ENCODE data around the gene KLHL7. TPM values are rescaled to one million over a fixed set of nuclear protein-coding genes. Genes with fewer than 3 reads are reported as not detected.

Gene KLHL7, protein sequence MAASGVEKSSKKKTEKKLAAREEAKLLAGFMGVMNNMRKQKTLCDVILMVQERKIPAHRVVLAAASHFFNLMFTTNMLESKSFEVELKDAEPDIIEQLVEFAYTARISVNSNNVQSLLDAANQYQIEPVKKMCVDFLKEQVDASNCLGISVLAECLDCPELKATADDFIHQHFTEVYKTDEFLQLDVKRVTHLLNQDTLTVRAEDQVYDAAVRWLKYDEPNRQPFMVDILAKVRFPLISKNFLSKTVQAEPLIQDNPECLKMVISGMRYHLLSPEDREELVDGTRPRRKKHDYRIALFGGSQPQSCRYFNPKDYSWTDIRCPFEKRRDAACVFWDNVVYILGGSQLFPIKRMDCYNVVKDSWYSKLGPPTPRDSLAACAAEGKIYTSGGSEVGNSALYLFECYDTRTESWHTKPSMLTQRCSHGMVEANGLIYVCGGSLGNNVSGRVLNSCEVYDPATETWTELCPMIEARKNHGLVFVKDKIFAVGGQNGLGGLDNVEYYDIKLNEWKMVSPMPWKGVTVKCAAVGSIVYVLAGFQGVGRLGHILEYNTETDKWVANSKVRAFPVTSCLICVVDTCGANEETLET
- total RNA-seq, result 10 to 100 TPM; 16.6 to 19.1 TPM

DNA sequence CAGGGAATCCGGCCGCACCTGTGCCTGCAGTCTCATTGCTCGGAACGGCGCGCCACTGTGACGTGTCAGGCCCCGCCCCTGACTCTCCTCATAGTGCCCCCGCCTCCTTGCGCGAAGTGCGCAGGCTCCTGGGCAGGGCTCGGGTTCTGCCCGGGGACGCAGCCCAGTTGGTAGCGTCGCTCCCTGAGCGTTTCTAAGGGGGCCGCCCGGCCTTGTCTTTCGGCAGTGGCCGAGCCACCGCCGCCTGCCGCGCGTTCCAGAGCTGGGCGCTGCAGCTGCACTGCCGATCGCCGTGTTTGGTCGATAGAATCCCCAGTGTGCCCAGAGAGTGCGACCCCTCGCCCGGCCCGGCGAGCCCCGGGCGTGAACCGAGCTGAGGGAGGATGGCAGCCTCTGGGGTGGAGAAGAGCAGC lies at the start of gene KLHL7:
TSS of gene KLHL7 (plus strand) at position 142 of the 413 bp plus-strand sequence. CDS start at position 384, 242 bp downstream.
- Mint-ChIP-seq H3K27ac (peak within 1 kb of the TSS; percentile 89), H3K36me3 (peaks cover 13% of the 10 kb centered on the region), H3K9me3 (no peaks in the 10 kb centered on the region)

DNA sequence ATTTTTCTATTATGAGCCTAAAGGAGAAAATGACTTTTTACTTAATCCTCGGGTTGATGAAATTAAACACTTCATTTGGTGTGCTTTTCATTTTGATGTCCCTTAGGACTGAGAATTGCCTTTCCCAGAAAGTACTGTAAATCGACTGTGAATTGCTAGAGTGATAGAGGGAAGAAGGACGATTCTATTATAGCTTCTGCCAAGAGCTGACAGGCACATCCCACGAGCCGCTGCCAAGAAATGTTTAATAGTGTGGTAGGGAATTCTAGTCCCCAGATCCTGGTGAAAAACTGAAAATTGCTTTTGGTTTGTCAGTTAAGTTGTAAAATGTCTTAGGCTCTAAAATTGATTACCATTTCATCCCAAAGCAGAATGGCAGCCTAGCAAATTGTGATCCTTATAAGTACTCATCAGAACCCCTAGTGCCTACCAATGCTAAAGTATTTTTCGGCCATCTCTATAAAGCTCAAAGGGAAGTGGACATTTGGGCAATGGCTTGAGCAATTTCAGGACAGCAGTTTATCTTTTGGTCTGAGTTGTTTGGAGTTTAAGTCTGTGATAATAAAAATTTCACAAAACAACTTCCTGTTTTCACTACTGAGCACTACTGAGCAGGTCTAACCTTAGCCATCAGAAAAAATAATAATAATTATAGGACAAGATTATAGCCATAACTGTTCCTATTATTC lies 47.0 kb upstream of the KLHL7 start:
- Mint-ChIP-seq H3K4me3 (no peak overlapping the region), H3K27me3 (no peaks in the 10 kb centered on the region), H3K4me1 (peaks cover 2% of the 10 kb centered on the region), H3K9me3 (no peaks in the 10 kb centered on the region), H3K36me3 (no peaks in the 10 kb centered on the region), H3K27ac (no peak overlapping the region)
- no peak for DNase-seq

More for the DNA sequence above, at the start of gene KLHL7:
- H3K27me3 Mint-ChIP-seq, result no peaks in the 10 kb centered on the region
- peak within 1 kb of the TSS; percentile 94 for H3K4me3 Mint-ChIP-seq
- peaks cover 28% of the 10 kb centered on the region for H3K4me1 Mint-ChIP-seq
- DNase-seq, result peak; percentile 97

DNA sequence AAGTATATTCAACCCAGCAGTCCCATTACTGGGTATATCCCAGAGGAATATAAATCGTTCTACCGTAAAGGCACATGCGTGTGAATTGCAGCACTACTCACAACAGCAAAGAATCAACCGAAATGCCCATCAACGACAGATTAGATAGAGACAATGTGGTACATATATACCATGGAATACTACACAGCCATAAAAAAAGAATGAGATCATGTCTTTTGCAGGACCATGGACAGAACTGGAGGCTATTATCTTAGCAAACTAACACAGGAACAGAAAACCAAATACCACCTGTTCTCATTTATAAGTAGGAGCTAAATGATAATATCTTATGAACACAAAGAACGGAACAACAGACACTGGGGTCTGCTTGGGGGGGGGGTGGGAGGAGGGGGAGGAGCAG lies 44.3 kb upstream of the KLHL7 start:
- Mint-ChIP-seq H3K9me3 (no peaks in the 10 kb centered on the region), H3K27me3 (peaks cover 3% of the 10 kb centered on the region), H3K36me3 (no peaks in the 10 kb centered on the region), H3K4me1 (no peaks in the 10 kb centered on the region), H3K27ac (no peak overlapping the region), H3K4me3 (no peak overlapping the region)
- DNase-seq, result no peak

DNA sequence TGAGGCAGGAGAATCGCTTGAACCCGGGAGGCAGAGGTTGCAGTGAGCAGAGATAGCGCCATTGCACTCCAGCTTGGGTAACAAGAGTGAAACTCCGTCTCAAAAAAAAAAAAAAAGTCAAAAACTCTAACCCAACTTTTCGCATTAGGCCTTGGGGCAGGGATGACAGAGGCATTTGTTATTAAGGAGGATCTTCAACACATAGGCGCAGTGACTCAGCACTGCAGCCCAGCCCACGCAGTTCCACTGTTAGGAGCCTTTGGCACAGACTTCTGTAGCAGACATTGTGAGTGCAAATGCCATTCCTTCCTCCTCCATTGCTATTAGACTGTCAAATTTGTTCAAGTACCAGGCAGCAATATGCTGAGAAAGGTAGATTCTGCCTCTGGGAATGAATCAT lies 43.1 kb upstream of the KLHL7 start:
- Mint-ChIP-seq H3K4me3 (no peak overlapping the region), H3K27ac (no peak overlapping the region), H3K27me3 (peaks cover 3% of the 10 kb centered on the region), H3K4me1 (no peaks in the 10 kb centered on the region), H3K9me3 (no peaks in the 10 kb centered on the region), H3K36me3 (no peaks in the 10 kb centered on the region)
- no peak for DNase-seq

DNA sequence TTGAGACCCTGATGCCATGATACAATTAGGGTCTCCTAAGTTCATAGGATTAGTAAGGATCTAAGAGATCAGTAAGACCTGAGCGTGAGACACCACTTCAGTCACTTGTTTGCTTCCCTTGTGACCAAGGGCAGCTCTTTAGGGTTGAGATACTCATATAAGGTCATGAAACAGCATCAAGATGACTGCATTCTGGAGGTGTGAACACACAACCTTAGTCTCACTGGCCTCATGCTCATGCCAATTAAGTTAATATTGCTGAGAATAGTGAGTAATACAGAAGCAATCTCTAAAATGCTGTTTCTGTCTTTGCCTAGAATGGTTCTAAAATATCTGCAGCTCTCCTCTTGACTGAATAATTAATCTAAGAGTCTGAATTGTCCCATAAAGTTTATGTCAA lies 39.6 kb upstream of the KLHL7 start:
- Mint-ChIP-seq H3K36me3 (no peaks in the 10 kb centered on the region), H3K4me1 (no peaks in the 10 kb centered on the region), H3K27ac (no peak overlapping the region), H3K27me3 (peaks cover 3% of the 10 kb centered on the region), H3K4me3 (no peak overlapping the region), H3K9me3 (no peaks in the 10 kb centered on the region)
- DNase-seq, result no peak

DNA sequence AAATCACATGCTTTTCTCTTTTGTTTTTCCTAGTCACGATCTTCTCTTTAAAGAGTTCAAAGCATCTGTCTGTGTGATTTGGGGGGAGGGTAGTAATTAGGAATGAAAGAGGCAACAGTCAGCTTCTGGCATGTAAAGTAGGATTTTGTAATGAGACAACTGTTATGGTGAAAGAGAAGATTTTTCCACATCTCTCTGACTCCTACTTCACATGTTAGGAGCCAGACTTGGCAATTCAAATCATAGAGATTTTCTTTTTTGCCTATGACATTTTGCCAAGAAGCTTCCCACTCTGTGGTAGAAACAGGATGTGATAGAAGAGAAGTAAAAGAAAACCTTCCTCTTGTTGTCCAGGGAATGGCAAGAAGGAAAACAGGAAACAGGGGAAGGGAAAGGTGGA lies 38.3 kb upstream of the KLHL7 start:
- H3K4me3 Mint-ChIP-seq, result no peak overlapping the region
- no peak for DNase-seq
- H3K27me3 Mint-ChIP-seq, result peaks cover 3% of the 10 kb centered on the region
- H3K9me3 Mint-ChIP-seq, result no peaks in the 10 kb centered on the region
- H3K4me1 Mint-ChIP-seq, result no peaks in the 10 kb centered on the region
- H3K27ac Mint-ChIP-seq, result no peak overlapping the region
- no peaks in the 10 kb centered on the region for H3K36me3 Mint-ChIP-seq

DNA sequence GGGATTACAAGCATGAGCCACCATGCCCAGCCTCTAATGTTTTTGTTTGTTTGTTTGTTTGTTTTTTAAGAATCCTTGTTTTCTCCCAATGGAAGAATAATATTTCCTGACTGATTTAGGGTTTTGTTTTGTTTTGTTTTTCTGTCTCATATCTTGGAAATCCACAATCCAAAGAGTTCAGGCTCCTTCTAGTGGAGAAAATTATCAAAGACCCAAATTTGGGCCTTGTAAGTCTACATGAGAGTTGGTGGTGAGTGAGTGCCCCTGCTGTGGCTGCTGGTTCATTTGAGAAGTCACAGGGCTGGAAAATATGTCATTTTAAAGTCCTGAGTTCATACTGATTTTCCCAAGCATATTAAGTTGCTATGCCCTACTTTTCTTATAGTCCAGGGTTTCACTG lies 33.5 kb upstream of the KLHL7 start:
- no peaks in the 10 kb centered on the region for H3K36me3 Mint-ChIP-seq
- H3K4me3 Mint-ChIP-seq, result no peak overlapping the region
- H3K4me1 Mint-ChIP-seq, result no peaks in the 10 kb centered on the region
- H3K27me3 Mint-ChIP-seq, result no peaks in the 10 kb centered on the region
- H3K27ac Mint-ChIP-seq, result no peak overlapping the region
- no peaks in the 10 kb centered on the region for H3K9me3 Mint-ChIP-seq
- no peak for DNase-seq

DNA sequence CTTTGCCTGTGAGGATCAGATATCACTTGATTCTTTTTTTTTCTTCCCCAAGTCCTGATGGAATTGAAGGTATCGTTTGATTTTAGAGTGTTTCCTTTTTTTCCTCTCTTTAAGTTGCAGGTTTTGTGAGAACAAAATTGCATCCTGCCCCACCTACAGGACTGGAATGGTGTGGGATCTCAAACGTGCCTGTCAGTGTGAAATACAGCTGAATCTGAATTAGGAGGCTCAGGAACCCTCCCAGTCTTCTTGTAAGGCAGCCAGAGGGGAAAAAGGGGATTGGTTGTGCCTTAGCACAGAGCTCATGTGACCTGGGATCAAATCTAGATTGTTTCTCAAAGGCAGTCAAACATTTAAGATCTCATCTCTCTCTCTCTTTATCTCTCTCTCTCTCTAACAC lies 32.7 kb upstream of the KLHL7 start:
- H3K27ac Mint-ChIP-seq, result no peak overlapping the region
- no peaks in the 10 kb centered on the region for H3K27me3 Mint-ChIP-seq
- H3K4me1 Mint-ChIP-seq, result no peaks in the 10 kb centered on the region
- no peak for DNase-seq
- no peak overlapping the region for H3K4me3 Mint-ChIP-seq
- H3K9me3 Mint-ChIP-seq, result no peaks in the 10 kb centered on the region
- H3K36me3 Mint-ChIP-seq, result no peaks in the 10 kb centered on the region

DNA sequence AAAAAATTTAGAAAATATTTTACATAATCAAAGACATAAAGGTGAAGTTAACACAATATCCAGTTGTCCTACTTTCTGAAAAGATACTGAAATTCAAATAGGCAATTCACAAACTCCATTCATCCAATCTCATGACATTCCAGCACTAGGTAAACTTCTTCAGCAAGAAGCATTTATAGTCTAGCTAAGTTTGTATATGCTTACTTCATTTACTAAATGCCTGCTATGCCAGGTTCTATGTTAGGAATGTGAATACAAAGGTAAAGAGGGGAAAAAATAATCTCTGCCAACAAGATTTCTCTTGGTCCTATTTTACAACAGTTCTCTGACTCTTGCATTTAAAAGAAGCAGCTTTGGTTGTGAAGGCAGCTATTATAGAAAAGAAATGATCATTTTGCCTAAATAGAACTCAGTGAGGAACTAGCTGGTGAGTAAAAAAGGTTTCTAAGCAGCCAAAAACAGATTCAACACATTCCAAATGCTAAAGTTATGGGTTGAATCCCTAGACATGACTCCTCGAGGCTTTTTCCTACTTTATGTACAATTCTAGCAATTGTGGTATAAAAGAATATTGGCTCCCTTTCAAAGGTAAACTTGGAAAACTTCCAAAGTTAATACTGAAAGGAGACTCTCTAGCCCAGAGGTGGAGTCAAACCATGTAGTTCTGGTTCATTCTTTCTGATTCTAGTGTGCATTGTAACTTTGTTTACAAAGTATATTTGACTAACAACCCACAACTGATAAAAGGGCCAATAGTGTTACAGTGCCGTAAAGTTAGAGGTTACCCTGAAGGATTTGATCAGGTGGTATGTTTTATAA lies 30.9 kb upstream of the KLHL7 start:
- no peaks in the 10 kb centered on the region for H3K9me3 Mint-ChIP-seq
- H3K27me3 Mint-ChIP-seq, result no peaks in the 10 kb centered on the region
- H3K36me3 Mint-ChIP-seq, result no peaks in the 10 kb centered on the region
- no peak overlapping the region for H3K27ac Mint-ChIP-seq
- no peaks in the 10 kb centered on the region for H3K4me1 Mint-ChIP-seq
- H3K4me3 Mint-ChIP-seq, result no peak overlapping the region
- DNase-seq, result no peak

DNA sequence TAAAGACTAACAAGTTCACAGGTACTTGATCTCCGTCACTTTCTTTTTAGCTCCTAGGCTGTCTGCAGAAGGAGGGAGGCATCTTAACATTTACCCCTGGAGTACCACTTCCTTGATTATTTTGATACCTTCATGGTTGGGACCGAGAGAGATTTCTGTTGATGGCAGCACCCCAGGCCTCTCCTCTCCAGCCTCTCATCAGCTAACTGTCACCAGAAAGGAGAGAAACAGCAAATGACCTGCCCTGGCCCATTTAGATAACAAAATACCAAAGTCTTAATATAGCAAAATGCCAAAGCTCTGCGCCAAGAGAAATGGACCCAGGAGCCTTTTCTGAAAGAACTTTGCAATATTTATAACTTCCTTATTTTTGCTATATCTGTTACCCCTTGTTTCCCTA lies 30.0 kb upstream of the KLHL7 start:
- Mint-ChIP-seq H3K4me3 (no peak overlapping the region), H3K27me3 (peaks cover 2% of the 10 kb centered on the region), H3K36me3 (no peaks in the 10 kb centered on the region), H3K27ac (no peak overlapping the region), H3K4me1 (no peaks in the 10 kb centered on the region), H3K9me3 (no peaks in the 10 kb centered on the region)
- no peak for DNase-seq

DNA sequence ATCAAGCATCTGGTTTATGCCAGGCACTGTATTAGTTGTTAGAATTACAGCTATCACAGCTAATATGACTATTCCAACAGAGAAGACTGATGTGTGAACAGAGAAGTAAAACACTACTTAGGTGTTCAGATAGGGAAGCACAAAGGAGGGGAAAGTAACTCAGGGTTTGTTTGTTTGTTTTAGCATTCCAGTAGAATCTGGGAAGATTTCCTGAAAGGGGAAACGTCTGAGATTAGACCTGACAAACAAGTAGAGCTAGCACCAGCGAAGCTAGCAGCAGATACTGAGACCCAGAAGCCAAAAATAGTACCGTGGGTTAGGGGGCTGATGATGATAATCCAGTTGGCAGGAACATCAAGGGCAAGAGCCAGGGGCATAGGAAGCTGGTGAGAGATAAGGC lies 28.8 kb upstream of the KLHL7 start:
- no peaks in the 10 kb centered on the region for H3K9me3 Mint-ChIP-seq

DNA sequence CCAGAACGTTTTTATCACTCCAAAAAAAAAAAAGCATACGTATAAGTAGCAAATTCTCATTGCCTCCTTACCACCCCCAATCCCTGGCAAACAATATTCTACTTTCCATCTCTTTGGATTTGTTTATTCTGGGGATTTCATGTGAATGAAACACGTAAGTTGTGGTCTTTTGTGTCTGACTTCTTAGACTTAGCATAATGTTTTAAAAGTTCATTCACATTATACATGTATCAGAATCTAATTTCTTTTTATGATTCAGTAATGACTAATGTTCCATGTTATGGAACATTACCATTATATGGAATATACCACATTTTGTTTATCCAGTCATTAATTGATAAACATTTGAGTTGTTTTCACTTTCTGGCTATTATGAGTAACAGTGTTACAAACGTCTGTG lies 12.5 kb upstream of the KLHL7 start:
- Mint-ChIP-seq H3K9me3 (no peaks in the 10 kb centered on the region), H3K4me3 (no peak overlapping the region)
- no peak for DNase-seq

More for the DNA sequence above, 28.8 kb upstream of the KLHL7 start:
- no peak for DNase-seq
- Mint-ChIP-seq H3K36me3 (no peaks in the 10 kb centered on the region), H3K27ac (no peak overlapping the region), H3K4me3 (no peak overlapping the region), H3K4me1 (no peaks in the 10 kb centered on the region), H3K27me3 (peaks cover 4% of the 10 kb centered on the region)

DNA sequence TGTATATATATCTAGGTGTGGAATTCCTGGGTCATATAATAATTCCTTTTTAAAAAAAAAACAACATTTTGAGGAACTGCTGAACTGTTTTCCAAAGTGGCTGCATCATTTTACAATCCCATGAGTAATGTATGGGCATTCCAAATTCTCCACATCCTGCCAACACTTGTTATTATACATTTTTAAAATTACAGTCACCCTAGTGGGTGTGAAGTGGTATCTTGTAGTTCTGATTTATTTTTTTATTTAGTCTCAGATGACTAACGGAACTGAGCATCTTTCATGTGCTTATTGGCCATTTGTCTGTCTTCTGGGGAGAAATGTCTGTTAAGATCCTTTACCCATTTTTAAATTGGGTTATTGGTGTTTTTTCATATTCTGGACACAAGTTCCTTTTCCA lies 12.0 kb upstream of the KLHL7 start:
- no peaks in the 10 kb centered on the region for H3K4me1 Mint-ChIP-seq
- peaks cover 9% of the 10 kb centered on the region for H3K36me3 Mint-ChIP-seq
- no peak overlapping the region for H3K4me3 Mint-ChIP-seq
- no peak overlapping the region for H3K27ac Mint-ChIP-seq
- no peaks in the 10 kb centered on the region for H3K9me3 Mint-ChIP-seq
- H3K27me3 Mint-ChIP-seq, result no peaks in the 10 kb centered on the region
- no peak for DNase-seq

More for the DNA sequence above, 12.5 kb upstream of the KLHL7 start:
- Mint-ChIP-seq H3K27ac (no peak overlapping the region), H3K36me3 (peaks cover 8% of the 10 kb centered on the region), H3K27me3 (no peaks in the 10 kb centered on the region), H3K4me1 (no peaks in the 10 kb centered on the region)

DNA sequence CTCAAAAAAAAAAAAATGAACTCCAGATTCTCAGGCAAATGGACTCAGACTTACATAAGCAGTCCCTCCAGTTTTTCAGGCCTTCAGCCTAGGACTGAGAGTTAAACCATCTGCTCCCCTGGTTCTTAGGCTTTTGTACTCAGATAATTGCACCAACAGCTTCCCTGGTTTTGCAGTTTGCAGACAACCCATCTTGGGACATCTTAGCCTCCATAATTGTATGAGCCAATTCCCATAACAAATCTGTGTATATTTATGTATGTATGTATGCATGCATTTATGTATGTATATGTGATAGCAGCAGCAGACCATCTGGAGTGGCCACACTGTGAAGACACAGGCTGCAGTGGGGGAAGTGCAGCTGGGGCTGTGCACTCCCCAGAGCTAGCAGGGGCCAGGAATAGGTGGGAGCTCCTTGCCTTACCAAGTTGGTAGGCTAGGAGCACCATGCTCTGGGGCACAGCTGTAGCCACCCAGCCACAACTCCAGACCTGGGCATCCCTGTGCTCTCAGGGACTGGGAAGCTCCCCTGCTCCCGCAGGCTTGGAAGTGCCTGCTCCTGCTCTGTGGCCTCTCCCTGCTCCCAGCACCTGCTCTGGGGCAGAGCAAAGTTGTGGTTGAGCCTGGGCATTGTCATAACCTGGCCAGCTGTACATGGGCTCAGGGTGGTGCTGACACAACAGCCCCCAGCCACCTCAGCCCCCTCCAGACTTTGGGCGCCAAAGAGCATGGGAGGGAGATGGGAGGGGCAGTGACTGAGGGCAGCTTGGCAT lies 8.9 kb upstream of the KLHL7 start:
- no peak overlapping the region for H3K4me3 Mint-ChIP-seq
- no peaks in the 10 kb centered on the region for H3K27me3 Mint-ChIP-seq
- no peak for DNase-seq
- H3K4me1 Mint-ChIP-seq, result peaks cover 2% of the 10 kb centered on the region
- H3K27ac Mint-ChIP-seq, result no peak overlapping the region
- H3K36me3 Mint-ChIP-seq, result peaks cover 9% of the 10 kb centered on the region
- H3K9me3 Mint-ChIP-seq, result no peaks in the 10 kb centered on the region

All from activated naive CD8-positive, alpha-beta T cell treated with anti-CD3 and anti-CD28 coated beads for 36 hours (primary cell).